ENCODE measurements around the gene SREK1IP1.

- peak; percentile 42 to 84 (median 79) for TF ChIP-seq CTCF (IDR thresholded peaks at IDR 0.05)
- no peak for TF ChIP-seq POLR2A (IDR thresholded peaks at IDR 0.05)
These were observed 16.0 kb upstream of the SREK1IP1 start for GRCh38 chr5:64784451-64785025.

All from esophagus squamous epithelium (tissue), 4 donors.